NCI-H2196 (cell line): ENCODE data around the gene ACOT8.
A peak's percentile ranks its signal among the peaks of the same experiment; 100 is the strongest.
"Not testable (repeated sequence)": the region's sequence is repeated elsewhere in the genome, so short reads cannot be mapped to it uniquely, and the experiment has no call there.

Source experiments
- DNase-seq: peaks from one replicate; lab custom pipeline; 2025; ENCODE audit not compliant: unreplicated experiment; lab: John Stamatoyannopoulos, UW

The ACOT8 gene

DNA sequence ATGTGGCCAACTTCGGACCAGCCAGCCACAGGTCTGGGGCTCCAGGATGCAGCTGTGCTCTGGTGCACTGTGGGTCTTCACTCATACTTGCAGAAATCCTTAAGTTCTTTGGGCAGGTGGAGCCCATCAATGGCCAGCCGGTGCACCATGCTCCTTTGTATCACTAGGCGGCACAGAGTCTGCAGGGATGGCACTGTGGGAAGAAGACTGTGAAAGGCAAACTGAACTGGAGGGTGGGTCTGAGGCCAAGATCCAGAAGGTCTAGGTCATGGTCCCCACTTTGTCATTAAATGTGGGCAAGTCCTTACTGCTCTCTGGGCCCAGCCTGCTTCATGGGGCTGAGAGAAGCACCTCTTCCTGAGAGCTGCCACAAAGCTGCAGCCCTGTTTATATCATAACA is 31.5 kb upstream of the ACOT8 start:
- DNase-seq: no peak

DNA sequence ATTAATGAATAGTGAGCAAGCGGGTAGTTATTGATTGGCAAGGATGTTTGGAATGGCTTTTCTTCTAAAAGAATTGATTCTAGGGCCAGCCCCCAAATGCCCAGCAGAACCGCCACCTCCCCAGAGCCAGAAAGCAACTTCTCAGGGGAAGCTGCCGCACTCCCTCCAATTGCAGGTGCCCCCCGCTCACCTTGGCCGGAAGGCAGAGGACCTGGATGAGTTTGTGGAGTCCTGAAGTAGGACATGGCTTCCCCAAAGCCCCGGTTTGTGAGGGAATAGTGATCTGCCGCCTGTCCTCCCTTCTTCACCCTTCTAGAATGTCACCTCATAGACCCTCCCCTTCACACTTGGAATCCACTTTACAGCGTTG is 30.1 kb upstream of the ACOT8 start, which contains the start of gene SPATA25:
Gene SPATA25, minus strand, starts transcription at position 277 of the 370 bp plus-strand sequence. Its CDS starts 32 bp downstream, at position 245.
- no peak for DNase-seq

DNA sequence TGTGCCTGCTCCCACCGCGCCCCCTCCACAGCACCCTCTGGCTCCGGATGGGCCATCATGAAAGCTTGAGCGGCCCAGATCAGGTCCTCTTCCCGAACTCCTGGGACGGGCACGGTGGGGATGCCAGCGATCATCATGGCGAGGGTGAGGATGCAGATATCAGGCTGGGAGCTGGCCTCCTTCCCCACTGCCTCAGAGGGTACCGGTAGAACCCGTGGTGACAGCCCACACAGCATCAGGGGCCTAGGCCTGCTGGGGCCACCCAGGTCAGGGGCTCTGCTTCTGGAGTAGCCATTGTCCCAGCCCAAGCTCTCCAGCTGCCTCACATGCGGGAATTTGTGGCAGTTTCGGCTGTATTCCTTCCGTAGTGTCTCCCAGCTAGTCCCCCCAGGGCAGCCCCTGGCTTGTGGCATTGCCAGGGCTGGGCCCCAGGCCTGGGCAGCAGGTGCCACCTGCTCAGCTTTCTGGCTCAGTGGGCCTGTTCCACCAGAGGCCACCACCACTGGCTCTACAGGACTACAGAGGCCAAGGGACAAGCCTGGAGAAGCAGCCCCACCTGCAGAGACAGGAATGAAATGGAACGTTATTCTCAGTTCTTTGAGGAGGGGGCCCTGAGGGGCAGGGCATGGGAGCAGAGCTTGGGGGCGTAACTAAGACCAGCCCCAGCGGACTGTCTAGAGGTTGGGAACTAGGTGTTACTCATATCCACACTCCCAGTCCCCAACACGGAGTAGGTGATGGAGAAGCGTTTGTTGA is 29.6 kb upstream of the ACOT8 start:
- DNase-seq: no peak

DNA sequence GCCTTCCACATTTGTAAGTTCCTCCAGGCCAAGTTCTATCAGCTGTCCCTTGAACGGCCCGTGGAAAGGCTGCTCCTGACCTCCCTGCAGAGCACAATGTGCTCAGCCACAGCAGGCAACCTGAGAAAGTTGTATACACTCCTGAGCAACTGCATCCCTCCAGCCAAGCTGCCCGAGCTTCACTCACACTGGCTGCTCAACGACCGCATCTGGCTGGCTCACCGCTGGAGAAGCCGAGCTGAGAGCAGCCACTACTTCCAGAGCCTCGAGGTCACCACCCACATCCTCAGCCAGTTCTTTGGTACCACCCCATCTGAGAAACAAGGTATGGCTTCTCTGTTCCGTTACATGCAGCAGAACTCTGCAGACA is 25.9 kb upstream of the ACOT8 start:
- no peak for DNase-seq

DNA sequence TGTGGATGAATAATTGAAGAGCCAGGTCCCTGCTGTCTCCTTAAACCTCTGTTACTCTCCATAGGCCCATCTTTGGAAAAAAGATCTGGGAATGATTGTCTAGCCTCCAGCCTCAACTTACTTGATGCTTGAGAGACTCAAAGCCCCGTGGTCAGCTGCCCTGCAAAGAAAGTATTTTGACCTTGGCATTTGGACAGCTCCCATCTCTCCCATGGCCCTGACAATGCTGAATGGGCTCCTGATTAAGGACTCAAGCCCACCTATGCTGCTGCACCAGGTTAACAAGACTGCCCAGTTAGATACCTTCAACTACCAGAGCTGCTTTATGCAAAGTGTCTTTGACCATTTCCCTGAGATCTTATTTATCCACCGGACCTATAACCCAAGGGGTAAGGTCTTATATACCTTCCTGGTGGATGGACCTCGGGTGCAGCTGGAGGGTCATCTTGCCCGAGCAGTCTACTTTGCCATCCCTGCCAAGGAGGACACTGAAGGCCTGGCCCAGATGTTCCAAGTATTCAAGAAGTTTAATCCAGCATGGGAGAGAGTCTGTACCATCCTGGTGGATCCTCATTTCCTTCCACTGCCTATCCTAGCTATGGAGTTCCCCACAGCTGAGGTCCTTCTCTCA is 25.4 kb upstream of the ACOT8 start:
- no peak for DNase-seq

DNA sequence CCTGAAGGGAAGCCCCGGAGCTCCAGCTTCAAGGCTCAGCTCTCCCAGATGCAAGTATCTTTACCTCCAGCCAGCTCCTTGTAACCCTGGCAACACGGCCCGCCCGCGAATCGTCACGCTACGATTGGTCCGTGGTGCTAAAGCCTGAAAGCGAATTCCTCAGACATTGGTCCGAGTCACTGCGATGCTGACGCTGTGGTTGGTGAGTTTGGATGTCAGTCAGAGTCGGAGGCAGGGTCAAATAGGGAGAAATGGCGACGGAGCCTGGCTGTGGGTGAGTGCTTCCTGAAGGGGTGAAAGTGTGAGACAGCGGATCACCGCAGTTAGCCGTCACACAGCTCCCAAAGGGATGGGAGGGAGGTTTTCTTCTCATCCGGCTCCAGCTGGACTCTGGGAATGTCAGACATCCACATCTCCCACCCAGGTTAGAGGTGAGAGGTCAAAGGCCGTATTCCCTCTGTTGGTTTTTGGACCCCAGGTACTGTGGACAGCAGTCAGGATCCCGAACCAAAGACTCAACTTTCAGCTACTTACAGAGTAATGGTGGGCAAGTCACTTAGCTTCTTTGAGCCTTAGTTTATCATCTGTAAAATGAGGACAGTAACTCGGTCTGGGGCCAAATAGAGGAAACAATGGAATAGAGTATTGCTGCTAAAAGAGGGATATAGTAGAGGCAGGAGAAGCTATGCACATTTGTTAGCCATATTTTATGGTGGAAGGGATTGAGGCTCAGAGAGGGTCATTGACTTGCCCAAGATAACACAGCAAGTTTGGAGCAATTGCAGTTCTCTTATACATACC is 24.0 kb upstream of the ACOT8 start, which contains the start of gene ZSWIM1:
Gene ZSWIM1, plus strand, starts transcription at position 240 of the 801 bp plus-strand sequence. CDS start 1,366 bp downstream, outside the sequence.
- peak; percentile 99 for DNase-seq

DNA sequence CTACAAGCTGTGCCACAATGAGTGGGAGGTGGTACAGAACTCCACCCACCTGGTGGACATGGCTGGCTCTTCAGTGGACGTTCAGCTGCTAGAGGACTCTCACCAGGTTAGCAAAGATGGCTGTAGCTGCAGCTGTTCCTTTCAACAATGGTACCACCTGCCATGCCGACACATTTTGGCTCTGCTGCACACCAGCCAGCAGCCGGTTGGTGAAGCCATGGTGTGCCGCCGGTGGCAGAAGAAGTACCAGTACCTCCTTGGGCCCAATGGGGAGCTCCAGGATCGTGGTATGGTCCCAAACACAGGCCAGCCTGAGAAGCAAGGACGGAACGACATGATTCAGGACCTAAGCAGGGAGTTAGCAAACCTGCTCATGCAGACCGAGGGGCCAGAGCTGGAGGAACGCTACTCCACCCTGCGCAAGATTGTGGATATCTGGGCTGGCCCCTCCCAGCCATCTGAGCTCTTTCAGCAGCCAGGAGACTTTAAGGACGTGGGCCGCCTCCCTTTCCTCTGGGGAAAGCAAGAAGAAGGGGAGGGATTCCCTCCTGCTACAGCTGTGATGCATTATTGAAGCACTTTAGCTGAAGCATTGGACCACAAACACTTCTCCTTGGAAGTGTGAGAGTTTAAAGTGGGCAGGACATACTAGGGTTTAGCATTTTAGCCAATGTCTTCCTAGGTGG is 21.0 kb upstream of the ACOT8 start:
- DNase-seq: no peak

DNA sequence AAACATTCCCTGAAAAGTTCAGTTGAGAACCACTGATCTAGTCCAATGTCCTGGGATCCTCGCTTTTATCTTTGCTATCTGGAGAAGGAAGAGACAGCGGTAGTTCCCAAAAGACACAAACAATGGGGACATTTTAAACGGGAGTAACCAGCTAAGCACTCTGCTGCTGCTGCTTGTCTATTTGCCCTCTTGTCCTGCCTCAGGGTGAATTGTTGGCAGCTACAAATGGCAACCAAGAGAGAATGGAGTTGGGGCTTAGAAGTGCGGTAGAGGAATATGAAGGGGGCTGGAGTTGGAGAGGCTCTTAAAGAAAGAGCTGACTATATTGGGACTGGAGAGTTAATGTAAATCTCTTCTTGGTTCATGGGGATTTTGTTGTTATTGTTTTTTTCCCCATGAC is 17.4 kb upstream of the ACOT8 start:
- DNase-seq: no peak

DNA sequence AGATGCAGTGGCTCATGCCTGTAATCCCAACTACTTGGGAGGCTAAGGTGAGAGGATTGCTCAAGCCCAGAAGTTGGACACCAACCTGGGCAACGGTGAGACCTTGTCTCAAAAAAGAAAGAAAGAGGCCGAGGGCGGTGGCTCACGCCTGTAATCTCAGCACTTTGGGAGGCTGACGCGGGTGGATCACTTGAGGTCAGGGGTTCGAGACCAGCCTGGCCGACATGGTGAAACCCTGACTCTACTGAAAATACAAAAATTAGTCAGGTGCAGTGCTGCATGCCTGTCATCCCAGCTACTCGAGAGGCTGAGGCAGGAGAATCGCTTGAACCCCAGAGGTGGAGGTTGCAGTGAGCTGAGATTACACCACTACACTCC is 16.9 kb upstream of the ACOT8 start:
- DNase-seq: not testable (repeated sequence)

DNA sequence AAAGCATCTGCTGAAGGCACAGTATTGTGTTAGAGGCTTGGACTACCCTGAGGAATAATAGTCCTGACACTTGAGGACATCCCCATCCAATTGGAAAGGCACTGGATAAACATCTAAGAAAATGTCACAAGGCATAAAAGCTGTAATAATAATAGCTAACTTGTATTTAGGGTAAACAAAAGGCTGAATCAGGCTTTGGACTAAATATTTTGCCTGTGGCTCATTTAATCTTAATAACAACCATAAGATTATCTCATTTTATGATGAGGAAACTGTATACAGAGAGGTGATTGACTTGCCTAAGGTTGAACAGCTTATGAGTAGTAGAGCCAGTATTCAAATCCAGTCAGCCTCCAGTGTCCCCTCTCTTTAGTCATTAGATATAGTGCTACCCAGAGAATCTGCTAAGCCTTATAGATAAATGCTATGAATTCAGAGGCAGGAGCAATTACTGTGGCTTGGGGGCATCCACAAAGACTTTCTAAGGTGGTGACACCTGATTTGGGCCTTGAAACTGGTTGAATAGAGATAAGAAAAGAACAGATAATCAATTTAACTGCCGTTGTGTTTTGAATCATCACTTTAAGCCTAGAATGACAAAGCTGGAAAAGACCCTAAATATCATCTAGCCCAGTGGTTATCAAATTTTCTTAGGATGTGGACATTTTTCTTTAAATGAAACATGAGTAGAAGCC is 16.4 kb upstream of the ACOT8 start:
- no peak for DNase-seq

DNA sequence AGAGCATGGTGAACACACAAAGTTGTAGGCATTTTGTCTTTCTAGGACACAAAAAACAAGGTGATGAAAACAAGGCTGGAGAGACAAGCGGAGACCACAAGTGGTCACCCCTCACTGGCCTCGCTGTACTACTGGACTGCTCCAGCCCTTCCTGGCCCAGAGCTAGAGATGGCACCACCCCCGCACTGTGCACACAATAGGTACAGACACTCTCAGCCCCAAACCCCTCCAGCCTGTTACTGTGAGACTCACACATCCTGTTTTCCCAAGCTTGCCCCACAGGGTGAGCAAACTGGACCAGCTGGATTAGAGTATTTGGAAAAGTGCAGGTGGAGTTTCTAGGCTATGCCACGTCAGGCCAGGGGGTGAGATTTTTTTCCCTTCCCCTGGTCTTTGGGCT is 15.4 kb upstream of the ACOT8 start:
- no peak for DNase-seq

DNA sequence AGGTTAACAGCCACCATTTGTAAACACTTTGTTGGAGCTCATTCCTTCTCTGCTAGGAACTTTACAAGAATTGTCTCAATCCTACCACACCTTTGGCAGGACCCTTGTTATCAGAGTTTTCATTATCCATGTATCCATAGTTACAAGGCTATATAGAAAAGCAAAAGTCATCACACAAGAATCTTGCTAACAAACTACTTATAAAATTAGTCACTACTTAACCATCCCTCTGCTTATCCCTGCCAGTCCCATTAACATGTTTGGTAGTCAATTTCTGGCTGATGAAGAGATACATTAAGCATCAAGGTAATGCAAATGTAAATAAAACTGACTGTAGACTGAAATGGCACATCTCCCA is 10.6 kb upstream of the ACOT8 start:
- no peak for DNase-seq

DNA sequence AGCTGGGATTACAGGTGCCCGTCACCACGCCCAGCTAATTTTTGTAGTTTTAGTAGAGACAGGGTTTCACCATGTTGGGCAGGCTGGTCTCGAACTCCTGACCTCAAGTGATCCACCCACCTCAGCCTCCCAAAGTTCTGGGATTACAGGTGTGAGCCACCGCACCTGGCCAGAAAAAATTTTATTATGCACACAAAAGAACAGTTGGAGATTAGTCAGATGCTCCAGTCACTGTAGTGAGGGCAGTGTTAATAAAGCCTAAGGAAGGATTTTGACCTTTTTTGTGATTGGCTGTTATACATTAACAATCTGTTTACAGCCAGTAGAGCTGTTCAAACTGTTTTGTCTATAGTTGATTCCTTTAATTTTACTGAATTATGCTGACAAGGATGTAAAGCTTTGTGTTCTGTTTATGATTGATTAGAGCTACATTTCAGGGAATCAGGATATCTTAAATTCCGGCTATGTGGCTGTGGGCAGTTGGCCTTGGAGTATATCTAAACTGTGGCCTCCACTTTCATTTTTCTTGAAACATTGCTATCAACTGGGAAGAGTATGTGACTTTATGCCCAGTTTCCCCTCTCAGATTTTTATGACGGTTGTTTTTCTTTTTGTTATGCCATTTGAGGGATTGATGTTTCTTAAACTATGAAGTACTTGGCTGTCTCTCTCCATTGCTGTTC is 10.1 kb upstream of the ACOT8 start:
- no peak for DNase-seq

DNA sequence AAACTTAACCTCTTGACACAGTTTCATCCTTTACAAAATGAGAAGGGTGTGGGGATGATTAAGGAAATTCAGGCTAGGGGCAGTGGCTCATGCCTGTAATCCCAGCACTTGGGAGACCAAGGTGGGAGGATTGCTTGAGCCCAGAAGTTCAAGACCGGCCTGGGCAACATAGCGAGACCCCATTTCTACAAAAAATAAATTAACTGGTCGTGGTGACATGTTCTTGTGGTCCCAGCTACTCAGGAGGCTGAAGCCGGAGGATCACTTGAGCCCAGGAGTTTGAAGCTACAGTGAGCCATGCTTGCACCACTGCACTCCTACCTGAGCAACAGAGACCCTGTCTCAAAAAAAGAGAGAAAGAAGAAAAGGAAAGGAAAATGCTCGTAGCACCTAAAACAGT is 9.3 kb upstream of the ACOT8 start:
- DNase-seq: no peak

DNA sequence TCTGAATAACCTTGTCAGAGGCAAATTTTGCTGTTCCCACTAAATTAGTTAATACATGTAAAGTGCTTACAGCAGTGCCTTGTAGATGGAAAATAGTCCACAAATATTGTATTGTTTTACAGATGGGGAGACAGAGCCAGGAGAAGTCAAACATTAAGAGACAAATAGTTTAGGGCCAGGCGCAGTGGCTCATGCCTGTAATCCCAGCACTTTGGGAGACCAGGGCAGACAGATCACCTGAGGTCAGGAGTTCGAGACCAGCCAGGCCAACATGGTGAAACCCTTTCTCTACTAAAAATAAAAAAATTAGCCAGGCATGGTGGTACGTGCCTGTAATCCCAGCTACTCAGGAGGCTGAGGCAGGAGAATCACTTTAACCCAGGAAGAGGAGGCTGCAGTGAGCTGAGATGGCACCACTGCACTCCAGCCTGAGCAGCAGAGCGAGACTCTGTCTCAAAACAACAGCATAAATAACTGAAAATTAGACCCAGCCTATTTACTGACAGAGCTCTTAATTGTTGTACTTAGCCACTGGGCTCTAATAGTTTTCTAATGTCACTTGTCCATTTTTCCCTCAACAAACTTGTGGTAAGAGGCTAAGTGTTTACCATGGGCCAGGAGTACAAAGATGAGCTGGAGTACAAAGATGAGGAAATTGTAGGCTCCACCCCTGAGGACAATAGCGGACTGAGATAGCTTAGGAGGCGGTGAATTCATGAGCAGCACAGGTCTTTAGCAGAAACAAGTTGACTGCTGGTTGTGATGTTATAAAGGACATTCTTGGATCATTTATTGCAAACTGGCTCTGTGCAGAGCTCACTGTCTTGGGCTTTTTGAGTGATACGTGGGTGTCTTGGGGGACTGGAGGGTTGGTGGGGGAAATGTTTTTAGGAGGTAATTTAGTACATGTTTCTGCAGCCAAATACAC is 6.6 kb upstream of the ACOT8 start:
- no peak for DNase-seq

DNA sequence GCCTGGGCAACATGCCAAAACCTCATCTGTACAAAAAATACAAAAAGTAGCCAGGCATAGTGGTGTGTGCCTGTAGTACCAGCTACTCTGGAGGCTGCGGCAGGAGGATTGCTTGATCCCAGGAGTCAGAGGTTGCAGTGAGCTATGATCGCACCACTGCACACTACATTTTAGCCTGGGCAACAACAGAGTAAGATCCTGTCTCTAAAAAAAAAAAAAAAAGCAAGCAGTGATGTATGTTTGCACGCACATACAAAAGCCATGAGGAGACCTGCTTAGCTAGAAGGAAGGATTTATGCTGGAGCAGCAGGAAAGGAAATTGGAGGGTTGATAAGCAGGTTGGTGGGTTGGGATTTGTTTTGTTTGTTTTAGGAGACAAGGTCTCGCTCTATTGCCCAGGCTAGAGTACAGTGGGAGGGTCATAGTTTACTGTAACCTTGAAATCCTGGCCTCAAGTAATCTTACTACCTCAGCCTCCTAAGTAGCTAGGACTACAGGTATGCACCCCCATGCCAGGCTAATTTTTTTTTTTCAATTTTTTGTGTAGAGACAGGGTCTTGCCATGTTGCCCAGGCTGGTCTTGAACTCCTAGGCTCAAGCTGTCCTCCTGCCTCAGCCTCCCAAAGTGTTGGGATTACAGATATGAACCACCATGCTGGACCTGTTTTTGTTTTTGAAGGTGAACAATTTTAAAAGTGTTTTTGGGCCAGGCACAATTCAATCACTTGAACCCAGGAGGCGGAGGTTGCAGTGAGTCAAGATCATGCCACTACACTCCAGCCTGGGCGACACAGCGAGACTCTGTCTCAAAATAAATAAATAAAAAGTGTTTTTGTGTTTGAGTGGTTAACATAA is 4.3 kb upstream of the ACOT8 start:
- DNase-seq: peak; percentile 23

DNA sequence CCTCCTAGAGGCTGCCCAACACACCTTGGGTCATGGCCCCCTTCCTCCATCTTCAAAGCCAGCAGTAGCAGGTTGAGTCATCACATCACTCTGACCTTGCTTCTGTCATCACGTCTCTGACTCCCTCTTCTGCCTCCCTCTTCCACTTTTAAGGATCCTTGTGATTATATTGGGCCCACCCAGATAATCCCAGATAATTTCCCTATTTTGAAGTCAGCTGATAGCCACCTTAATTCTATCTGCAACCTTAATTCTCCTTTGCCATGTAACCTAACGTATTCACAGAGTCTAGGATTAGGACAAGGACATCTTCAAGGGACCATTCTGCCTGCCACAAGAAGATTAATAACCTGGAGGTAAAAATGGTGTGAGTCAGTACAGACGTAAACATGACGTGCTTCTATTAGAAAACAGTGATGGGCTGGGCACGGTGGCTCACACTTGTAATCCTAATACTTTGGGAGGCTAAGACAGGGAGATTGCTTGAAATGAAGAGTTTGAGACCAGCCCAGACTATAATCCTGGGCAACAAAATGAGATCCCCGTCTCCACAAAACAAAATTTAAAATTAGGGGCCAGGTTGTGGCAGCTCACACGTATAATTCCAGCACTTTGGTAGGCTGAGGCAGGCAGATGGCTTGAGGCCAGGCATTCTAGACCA is 3.5 kb upstream of the ACOT8 start:
- DNase-seq: no peak

DNA sequence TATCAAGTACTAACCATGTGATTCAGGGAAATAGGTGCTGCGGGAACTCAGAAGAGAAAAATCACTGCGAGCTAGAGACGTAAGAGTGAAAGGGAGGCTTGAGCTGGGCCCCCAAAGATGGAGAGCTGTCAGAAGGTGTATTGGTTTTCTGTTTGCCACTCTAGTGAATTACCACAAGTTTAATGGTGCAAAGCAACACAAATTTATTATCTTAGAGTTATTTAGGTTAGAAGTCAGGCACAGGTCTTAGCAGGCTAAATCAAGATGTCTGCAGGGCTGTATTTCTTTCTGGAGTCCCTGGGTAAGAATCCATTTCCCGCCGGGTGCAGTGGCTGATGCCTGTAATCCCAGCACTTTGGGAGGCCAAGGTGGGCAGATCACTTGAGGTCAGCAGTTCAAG is 2.7 kb upstream of the ACOT8 start:
- DNase-seq: no peak
